Right lobe of liver (tissue), 6 donors: Measurements from ENCODE around the gene GPR176. TPM values are rescaled to one million over a fixed set of nuclear protein-coding genes. Genes with fewer than 3 reads are reported as not detected.

Experiments used
- ATAC-seq, 4 donors: fragments of 200-7000 bp; cut with Tn5 transposase; one replicate each; pipeline ENCODE4 v1.9.1; 2020; ENCODE audit warnings: mild to moderate bottlenecking in 4 of 4, moderate library complexity in 4 of 4
- DNase-seq, 3 donors: peaks; one replicate each; pipeline ENCODE4 v3.0.0-alpha.2; 2020
- H3K27ac ChIP-seq, 3 donors: fragments of 200-600 bp; one replicate each; pipeline ENCODE4 v1.8.0; 2022
- H3K27me3 ChIP-seq, 2 donors: fragments of 200-600 bp; one replicate each; pipeline ENCODE4 v1.8.0; 2022
- H3K36me3 ChIP-seq, 4 donors: fragments of 200-600 bp; sonication (generic) in 1 of 4; one replicate each; pipeline versions ENCODE4 v1.5.1 to v1.8.0; 2017 to 2022; ENCODE audit warnings: control low read depth in 1 of 4
- H3K4me1 ChIP-seq, 4 donors: fragments of 200-600 bp; sonication (generic) in 1 of 4; one replicate each; pipeline versions ENCODE4 v1.5.1 to v1.8.0; 2017 to 2022; ENCODE audit warnings: control low read depth in 1 of 4
- H3K4me3 ChIP-seq, 3 donors: fragments of 200-600 bp; one replicate each; pipeline ENCODE4 v1.8.0; 2022
- H3K9me3 ChIP-seq, 4 donors: fragments of 200-600 bp; sonication (generic) in 1 of 4; one replicate each; pipeline versions ENCODE4 v1.5.1 to v1.8.0; 2017 to 2022; ENCODE audit warnings: control low read depth in 1 of 4
- CTCF ChIP-seq, 4 donors: fragments of 200-600 bp in 3 of 4; fragments of 450-650 bp in 1 of 4; IDR thresholded peaks; one replicate each; pipeline versions ENCODE4 v1.5.1 to v1.8.0; 2016 to 2022; ENCODE audit warnings: antibody characterized with exemption in 4 of 4, mild to moderate bottlenecking in 2 of 4
- POLR2A ChIP-seq: fragments of 450-650 bp; IDR thresholded peaks from one replicate; pipeline ENCODE4 v1.6.1; 2017; ENCODE audit warnings: antibody characterized with exemption, mild to moderate bottlenecking
- WGBS: methylation state at CpG from one replicate; pipeline ENCODE4 v1.1.6; 2018; ENCODE audit warnings: low coverage, low lambda C conversion rate; ENCODE audit not compliant: insufficient coverage; ENCODE audit errors: missing lambda C conversion rate; 5-methylcytosine and 5-hydroxymethylcytosine counted together
- intact Hi-C, 2 donors: fragments of 100-400 bp; cut with DNase I; formaldehyde crosslinking; loops; one replicate each; pipeline versions ENCODE4 v1.11.2 to v1.14.1; 2022
- total RNA-seq, 6 experiments: library from RNA; depleted of rRNA in 2 of 6; stranded (reverse); fragments of >200 nt in 2 of 6; fragmentation: NEBNext Ultra II Directional in 3 of 6; extraction: Animal tissue kit (Norgen Biotek cat#: 25700) in 3 of 6; gene quantifications; one replicate each; pipeline versions ENCODE4 v1.1.0 to v1.2.4, GENCODE V29; 2016 to 2023
- donor health status: DM: no; HTN: yes; CAD: no.
- donor health status: DM: no; HTN: no; CAD: no.
- donor health status: DM: no; HTN: no; CAD: no.
- donor health status: DM: no; HTN: yes; CAD: no.
- donor health status: DM: no; HTN: yes; CAD: no.

The GPR176 gene
- total RNA-seq, 6 experiments from 2014 or later, result 0.59 to 2.1 (median 1.3) TPM

- Histone ChIP-seq H3K36me3 (no peaks in the 10 kb centered on the region), H3K9me3 (no peaks in the 10 kb centered on the region), H3K27ac (no peak overlapping the region), H3K4me3 (no peak overlapping the region), H3K27me3 (no peaks in the 10 kb centered on the region), H3K4me1 (peaks cover 0 to 16% (median 0%) of the 10 kb centered on the region in 4 donors)
- intact Hi-C loops, result no loop called here
- no peak for TF ChIP-seq POLR2A
- no peak for TF ChIP-seq CTCF (IDR thresholded peaks at IDR 0.05)
- DNase-seq, result no peak
- no peak for ATAC-seq
- 80% methylated on average over 3 of the region's 3 CpGs for WGBS
These were observed 63.7 kb downstream of the GPR176 start for GRCh38 chr15:39856357-39856756.

GRCh38 chr15:39855400-39855799 is 64.7 kb downstream of the GPR176 start:
- ATAC-seq, result no peak
- H3K27me3 ChIP-seq, result no peaks in the 10 kb centered on the region
- intact Hi-C loops, result no loop called here
- no peak overlapping the region for H3K4me3 ChIP-seq
- TF ChIP-seq POLR2A (no peak), CTCF (IDR thresholded peaks at IDR 0.05) (no peak)
- H3K4me1 ChIP-seq, result peaks cover 0 to 8% (median 0%) of the 10 kb centered on the region in 4 donors
- no peaks in the 10 kb centered on the region for H3K36me3 ChIP-seq
- WGBS, result 80% methylated on average over 2 of the region's 2 CpGs
- no peak overlapping the region for H3K27ac ChIP-seq
- no peak for DNase-seq
- H3K9me3 ChIP-seq, result no peaks in the 10 kb centered on the region

DNA sequence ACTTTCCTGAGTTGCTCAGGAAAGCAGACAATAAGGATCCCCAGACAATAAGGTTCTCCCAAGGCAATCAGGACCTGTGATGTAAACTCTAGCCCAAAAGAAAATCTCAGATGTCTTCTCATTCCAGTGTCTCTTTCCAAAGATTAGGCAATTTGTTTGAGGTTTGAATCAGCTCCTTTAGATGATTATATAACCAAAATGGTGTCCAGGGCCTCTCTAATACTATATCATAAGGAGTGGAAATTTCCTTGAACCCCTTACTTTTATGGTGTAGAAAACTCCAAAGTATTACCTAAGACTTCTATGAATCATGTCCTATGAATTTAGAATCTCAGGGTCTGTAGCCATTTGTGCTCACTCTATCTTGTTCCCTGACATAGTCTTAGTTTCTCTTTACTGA is 65.9 kb downstream of the GPR176 start:
- Histone ChIP-seq H3K4me1 (no peaks in the 10 kb centered on the region), H3K9me3 (no peaks in the 10 kb centered on the region), H3K27me3 (no peaks in the 10 kb centered on the region), H3K4me3 (no peak overlapping the region), H3K36me3 (no peaks in the 10 kb centered on the region), H3K27ac (no peak overlapping the region)
- intact Hi-C loops, result no loop called here
- ATAC-seq, result no peak
- DNase-seq, result no peak
- no peak for TF ChIP-seq POLR2A
- no peak for TF ChIP-seq CTCF (IDR thresholded peaks at IDR 0.05)

DNA sequence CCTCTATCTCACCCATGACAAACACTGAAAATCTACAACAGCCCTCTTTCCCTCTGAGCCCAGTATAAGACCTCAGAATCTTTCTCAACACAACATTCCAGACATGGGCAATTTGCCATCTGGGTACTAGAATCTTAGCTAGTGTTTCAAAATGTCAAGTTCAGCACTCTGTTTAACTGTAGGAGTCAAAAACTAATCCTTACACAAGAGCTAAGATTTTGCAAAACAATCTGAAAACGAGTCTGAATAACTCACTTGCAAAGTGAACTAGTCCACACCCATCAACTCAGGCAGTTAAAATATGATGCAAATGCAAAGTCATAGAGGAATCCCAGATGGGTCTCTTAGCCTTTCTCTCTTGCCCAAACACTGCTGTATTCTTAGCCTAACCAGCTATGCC is 67.8 kb downstream of the GPR176 start:
- Histone ChIP-seq H3K4me1 (no peaks in the 10 kb centered on the region), H3K4me3 (no peak overlapping the region), H3K27me3 (no peaks in the 10 kb centered on the region), H3K27ac (no peak overlapping the region), H3K36me3 (no peaks in the 10 kb centered on the region), H3K9me3 (no peaks in the 10 kb centered on the region)
- TF ChIP-seq CTCF (IDR thresholded peaks at IDR 0.05), result no peak
- TF ChIP-seq POLR2A, result no peak
- DNase-seq (no peak), ATAC-seq (no peak)
- intact Hi-C loops, result no loop called here
- 56% methylated on average over 1 of the region's 1 CpG for WGBS

DNA sequence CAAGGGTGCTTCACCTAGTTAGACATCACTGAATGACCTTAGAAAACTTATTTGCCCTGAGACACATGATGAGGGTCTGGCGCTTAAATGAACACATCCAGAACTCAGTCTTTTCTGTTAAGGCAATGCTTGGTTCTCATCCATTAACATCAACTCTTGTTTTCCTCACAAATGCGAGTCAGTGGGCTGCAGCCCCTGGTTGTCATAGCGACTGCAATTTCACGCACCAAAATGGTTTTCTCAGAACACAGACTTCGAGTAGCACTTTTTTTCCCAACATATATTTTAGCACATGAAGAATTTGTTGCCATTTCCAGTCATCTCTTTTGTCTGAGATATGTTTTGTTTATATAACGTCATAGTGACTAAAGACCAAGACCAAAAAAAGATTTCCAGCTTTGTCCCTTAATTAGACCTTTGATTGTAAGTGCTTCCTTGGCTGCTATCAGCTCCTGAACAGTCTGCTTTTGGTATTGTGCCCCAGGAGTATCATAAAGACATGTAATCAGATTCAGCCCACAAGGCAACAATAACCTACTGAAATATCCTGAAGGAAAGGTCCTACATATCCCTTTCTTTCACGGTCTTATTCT is 68.5 kb downstream of the GPR176 start:
- no peak for TF ChIP-seq CTCF (IDR thresholded peaks at IDR 0.05)
- no peak for TF ChIP-seq POLR2A
- Histone ChIP-seq H3K27me3 (no peaks in the 10 kb centered on the region), H3K4me3 (no peak overlapping the region), H3K27ac (no peak overlapping the region), H3K36me3 (no peaks in the 10 kb centered on the region), H3K9me3 (no peaks in the 10 kb centered on the region), H3K4me1 (no peaks in the 10 kb centered on the region)
- intact Hi-C loops, result no loop called here
- ATAC-seq (no peak), DNase-seq (no peak)
- 44% methylated on average over 7 of the region's 7 CpGs for WGBS
